GM10248 (cell line): Measurements from ENCODE around the gene ARHGAP26.

Experiments used
- CTCF ChIA-PET: fragments of 300-600 bp; sonication (Branson Sonifier 250); formaldehyde crosslinking; extraction: SDS; loops from one replicate; lab custom pipeline; 2021; ENCODE audit warnings: antibody characterized with exemption; lab: Yijun Ruan, JAX
- POLR2A ChIA-PET: fragments of 350-650 bp; sonication (Branson Sonifier 250); formaldehyde crosslinking; extraction: SDS; loops from one replicate; lab custom pipeline; 2020; ENCODE audit warnings: antibody characterized with exemption; lab: Yijun Ruan, JAX
- DNase-seq: peaks from one replicate; pipeline ENCODE4 v3.0.0; 2012; ENCODE audit errors: extremely low spot score
- TF ChIP-seq, protein P1 (sequence below): IDR thresholded peaks from 2 replicates; pipeline ENCODE4 v1.5.1; 2012; ENCODE audit warnings: mild to moderate bottlenecking, low read depth; ENCODE audit errors: extremely low read depth, missing control alignments, control extremely low read depth

Gene ARHGAP26

DNA sequence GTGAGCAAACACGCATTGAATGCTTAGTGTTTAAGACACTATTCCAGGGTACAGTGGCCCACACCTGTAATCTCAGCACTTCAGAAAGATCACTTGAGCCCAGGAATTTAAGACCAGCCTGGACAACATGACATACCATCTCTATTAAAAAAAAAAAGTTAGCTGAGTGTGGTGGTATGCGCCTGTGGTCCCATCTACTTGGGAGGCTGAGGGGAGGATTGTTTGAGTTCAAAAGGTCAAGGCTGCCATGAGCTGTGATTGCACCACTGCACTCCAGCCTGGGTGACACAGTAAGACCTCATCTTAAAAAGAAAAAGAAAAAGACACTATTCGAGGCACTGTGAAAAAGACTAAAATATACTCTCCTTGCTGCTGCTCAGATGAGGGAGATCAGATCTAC, 392.6 kb downstream of the ARHGAP26 start:
- ChIA-PET CTCF (interaction anchor here (1.9 to 2.3 kb wide), 2 partner anchors 13 to 23 kb away, joined by 6 to 8 read pairs; no protein-coding TSS in a partner anchor), POLR2A (no interaction called here)
- TF ChIP-seq, protein P1, sequence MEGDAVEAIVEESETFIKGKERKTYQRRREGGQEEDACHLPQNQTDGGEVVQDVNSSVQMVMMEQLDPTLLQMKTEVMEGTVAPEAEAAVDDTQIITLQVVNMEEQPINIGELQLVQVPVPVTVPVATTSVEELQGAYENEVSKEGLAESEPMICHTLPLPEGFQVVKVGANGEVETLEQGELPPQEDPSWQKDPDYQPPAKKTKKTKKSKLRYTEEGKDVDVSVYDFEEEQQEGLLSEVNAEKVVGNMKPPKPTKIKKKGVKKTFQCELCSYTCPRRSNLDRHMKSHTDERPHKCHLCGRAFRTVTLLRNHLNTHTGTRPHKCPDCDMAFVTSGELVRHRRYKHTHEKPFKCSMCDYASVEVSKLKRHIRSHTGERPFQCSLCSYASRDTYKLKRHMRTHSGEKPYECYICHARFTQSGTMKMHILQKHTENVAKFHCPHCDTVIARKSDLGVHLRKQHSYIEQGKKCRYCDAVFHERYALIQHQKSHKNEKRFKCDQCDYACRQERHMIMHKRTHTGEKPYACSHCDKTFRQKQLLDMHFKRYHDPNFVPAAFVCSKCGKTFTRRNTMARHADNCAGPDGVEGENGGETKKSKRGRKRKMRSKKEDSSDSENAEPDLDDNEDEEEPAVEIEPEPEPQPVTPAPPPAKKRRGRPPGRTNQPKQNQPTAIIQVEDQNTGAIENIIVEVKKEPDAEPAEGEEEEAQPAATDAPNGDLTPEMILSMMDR, result no peak
- no peak for DNase-seq

DNA sequence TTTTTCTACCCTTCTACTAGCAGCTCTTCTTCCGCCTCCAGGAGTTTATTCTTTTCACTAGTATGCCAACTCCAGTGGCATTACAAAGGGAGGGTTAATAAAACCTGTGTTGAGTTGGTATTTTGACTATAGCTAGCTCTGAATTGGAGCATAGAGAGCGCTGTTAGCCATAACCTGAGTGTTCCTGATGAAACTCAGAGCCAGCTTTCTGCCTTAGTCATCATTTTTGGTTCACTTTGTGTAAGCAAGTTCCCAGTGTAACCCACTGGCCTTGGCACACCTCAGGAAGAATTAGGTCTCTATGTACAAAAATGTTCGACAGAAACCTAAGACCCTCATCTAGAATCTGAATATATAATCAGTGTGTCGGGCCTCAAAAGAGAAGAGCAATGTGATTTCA, 394.4 kb downstream of the ARHGAP26 start:
- DNase-seq, result no peak
- CTCF ChIA-PET, result interaction anchor here (0.9 to 1.8 kb wide), 6 partner anchors 10 to 660 kb away, joined by 3 to 8 read pairs (median 4); no protein-coding TSS in a partner anchor
- POLR2A ChIA-PET, result no interaction called here

DNA sequence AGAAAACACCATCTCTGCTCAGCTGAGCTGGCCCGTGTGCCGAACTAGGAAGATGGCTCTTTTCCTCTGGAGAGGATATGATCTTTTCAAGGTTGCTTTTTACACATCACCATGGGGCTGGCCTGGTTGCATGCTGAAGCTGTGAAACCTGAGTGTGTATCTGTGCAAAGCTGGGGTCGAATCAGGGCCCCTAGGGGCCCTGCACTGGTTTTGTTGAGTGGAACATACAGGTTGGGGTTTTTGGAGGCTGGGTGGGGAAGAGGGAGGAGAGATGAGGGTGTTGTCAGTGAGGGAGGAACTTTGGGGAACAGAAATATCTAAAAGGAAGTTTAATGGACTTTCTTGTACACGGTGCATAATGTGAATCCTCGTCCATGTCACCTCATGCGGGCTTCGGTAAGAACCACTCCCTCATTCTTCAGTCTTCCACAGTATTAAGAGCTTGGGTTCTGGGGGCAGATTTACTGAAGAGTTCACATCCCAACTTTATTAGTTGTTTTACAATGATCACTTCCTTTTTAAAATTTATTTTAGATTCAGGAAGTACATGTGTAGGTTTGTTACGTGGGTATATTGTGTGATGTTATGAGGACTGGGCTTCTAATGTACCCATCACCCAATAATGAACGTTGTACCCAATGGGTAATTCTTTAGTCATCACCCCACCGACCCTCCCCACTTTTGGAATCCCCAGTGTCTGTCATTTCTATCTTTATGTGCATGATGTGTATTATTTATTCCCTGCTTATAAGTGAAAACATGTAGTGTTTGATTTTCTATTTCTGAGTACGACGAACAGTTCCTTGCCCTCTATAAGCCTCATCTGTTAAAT, 395.1 kb downstream of the ARHGAP26 start:
- TF ChIP-seq, protein P1, result no peak
- CTCF ChIA-PET, result interaction anchor here (1.0 to 1.8 kb wide), 4 partner anchors 9 to 660 kb away, joined by 3 to 8 read pairs (median 4); no protein-coding TSS in a partner anchor
- no peak for DNase-seq
- POLR2A ChIA-PET, result no interaction called here

More for the DNA sequence above, 394.4 kb downstream of the ARHGAP26 start:
- TF ChIP-seq, protein P1, result no peak

DNA sequence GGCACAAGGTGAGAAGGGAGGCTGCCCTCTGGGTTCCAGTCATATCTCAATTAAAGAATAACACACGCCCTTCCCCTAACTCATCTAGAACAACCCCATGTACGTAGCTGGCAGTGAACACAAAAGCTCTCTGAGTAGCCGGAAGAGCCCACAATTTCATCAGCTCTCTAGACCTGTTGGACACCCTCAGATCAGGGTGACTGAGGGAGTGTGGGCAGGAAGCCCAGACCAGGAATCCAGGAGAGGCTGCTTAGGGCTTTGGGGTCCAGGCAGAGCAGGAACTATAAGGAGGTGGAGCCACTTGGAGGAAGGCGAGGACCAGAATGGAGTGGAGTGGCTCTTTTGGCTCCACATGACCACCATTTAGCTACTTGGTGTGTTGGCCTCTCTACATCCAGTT, 395.9 kb downstream of the ARHGAP26 start:
- DNase-seq, result no peak
- CTCF ChIA-PET, result interaction anchor here (0.9 to 3.4 kb wide), 5 partner anchors 9 to 238 kb away, joined by 3 to 9 read pairs (median 3); partner anchors contain the start of gene NR3C1
- POLR2A ChIA-PET, result no interaction called here
- TF ChIP-seq, protein P1, result no peak

DNA sequence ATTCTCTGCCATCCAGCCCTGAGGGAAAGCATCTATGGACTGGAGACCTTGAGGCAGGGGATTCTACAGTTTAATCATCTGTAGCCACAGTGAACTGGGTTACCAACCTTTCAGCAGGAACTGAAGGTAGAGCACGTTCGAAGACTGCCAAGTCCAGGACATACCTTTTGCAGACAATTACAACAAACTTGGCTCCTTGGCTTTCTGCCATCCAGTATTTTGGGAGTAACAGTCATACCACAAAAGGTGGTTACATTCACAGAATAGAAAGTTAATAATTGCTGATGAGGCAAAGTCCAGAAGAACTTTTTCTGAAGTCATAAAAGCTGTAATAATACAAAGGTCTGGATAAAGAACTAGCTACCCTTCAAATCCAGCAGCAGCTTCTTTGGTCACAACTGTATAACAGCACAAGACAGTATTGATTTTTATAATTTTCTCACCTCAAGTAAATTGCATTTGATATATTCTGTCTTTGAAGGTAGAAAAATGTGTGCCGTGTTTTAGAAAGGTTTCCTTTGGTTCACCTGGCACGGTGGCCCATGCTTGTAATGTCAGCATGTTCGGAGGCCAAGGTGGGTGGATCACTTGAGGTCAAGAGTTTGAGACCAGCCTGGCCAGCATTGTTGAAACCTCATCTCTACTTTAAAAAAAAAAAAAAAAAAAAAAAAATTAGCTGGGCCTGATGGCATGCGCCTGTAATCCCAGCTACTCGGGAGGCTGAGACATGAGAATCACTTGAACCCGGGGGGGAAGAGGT, 396.7 kb downstream of the ARHGAP26 start:
- TF ChIP-seq, protein P1, result no peak
- CTCF ChIA-PET, result interaction anchor here (0.9 to 3.4 kb wide), 8 partner anchors 10 to 237 kb away, joined by 3 to 9 read pairs (median 4); partner anchors contain the start of gene NR3C1
- no peak for DNase-seq
- POLR2A ChIA-PET, result interaction anchor here (0.6 kb wide), 1 partner anchor 83 kb away, joined by 3 read pairs; no protein-coding TSS in a partner anchor

DNA sequence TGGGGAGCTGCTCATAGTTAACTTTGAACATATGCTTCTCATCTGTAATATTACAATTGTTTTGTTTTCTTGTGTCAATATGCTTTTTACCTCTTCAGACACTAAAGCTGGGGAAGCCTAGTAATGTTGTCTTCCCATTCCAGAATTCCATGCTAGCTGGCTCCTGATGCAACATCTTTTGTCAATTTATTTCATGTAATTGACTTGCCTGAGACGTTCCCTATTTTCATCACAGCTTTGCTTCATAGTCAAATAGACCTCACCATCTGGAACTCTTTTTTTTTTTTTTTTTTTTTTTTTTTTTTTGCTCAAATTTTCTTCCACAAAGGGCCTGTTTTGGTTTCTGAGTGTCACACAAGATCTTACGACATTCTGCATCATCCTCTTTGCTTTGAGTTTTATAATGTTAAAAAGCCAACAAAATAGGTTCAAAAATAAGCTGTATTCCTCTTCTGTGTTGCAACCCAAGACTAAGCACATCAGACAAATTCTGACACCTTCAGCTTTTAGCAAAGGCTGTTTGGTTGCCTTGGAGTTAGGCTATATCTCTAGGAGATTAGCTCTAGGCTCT, 398.1 kb downstream of the ARHGAP26 start:
- ChIA-PET CTCF (interaction anchor here (1.1 to 3.4 kb wide), 9 partner anchors 8 to 657 kb away, joined by 4 to 15 read pairs (median 6); no protein-coding TSS in a partner anchor), POLR2A (no interaction called here)
- TF ChIP-seq, protein P1, result no peak
- DNase-seq, result no peak
